Measurements from ENCODE around the gene USP53.
"Not testable (repeated sequence)": the region's sequence is repeated elsewhere in the genome, so short reads cannot be mapped to it uniquely, and the experiment has no call there.

The USP53 gene

GRCh38 chr4:119315036-119315435, 102.5 kb downstream of the USP53 start:
- DNase-seq (ENCODE audit: low read depth), result no peak

- no peak for DNase-seq (ENCODE audit: low read depth)
These were observed 105.5 kb downstream of the USP53 start for GRCh38 chr4:119317990-119318389.

- DNase-seq (ENCODE audit: low read depth), result no peak
These were observed 109.6 kb downstream of the USP53 start, which contains the start of gene FABP2 for GRCh38 chr4:119321921-119322687. FABP2 (minus strand) TSS chr4:119322138; CDS start chr4:119322102, 36 bp downstream.

- no peak for DNase-seq (ENCODE audit: low read depth)
These were observed 116.2 kb downstream of the USP53 start for GRCh38 chr4:119328695-119329094.

- DNase-seq (ENCODE audit: low read depth), result no peak
These were observed 117.5 kb downstream of the USP53 start for GRCh38 chr4:119329835-119330620.

- DNase-seq (ENCODE audit: low read depth), result not testable (repeated sequence)
These were observed 123.9 kb downstream of the USP53 start for GRCh38 chr4:119336332-119336979.

GRCh38 chr4:119337010-119337409, 124.5 kb downstream of the USP53 start:
- DNase-seq (ENCODE audit: low read depth), result no peak

GRCh38 chr4:119339895-119340294, 127.4 kb downstream of the USP53 start:
- not testable (repeated sequence) for DNase-seq (ENCODE audit: low read depth)

- DNase-seq (ENCODE audit: low read depth), result not testable (repeated sequence)
These were observed 130.8 kb downstream of the USP53 start for GRCh38 chr4:119343293-119343692.

Measured in T follicular helper cell (primary cell).